ENCODE results near the gene NOTCH4.

- TF ChIP-seq POLR2A (IDR thresholded peaks at IDR 0.05) = no peak
- TF ChIP-seq CTCF (IDR thresholded peaks at IDR 0.05) = no peak
- no peak for TF ChIP-seq POLR2AphosphoS5 (IDR thresholded peaks at IDR 0.05)
- TF ChIP-seq EP300 (IDR thresholded peaks at IDR 0.05) = no peak
Observed at GRCh38 chr6:32198345-32198696, 25.5 kb downstream of the NOTCH4 start.
